Measurements from ENCODE around the gene NTM.

- no peak for TF ChIP-seq CTCF (IDR thresholded peaks at IDR 0.05; ENCODE audit: extremely low read depth in 1 of 2, insufficient read depth in 1 of 2, low read depth in 1 of 2, low read length in 2 of 2)
- no peak for TF ChIP-seq POLR2A (IDR thresholded peaks at IDR 0.05; ENCODE audit: low read depth, low read length)
- TF ChIP-seq POLR2AphosphoS5 (IDR thresholded peaks at IDR 0.05; ENCODE audit: insufficient read depth, low read depth, low read length), result no peak
- no peak for TF ChIP-seq MAX (IDR thresholded peaks at IDR 0.05; ENCODE audit: insufficient read depth, insufficient read length)
- no peak for TF ChIP-seq EZH2 (IDR thresholded peaks at IDR 0.05; ENCODE audit: borderline replicate concordance, low read depth, low read length, severe bottlenecking)
These were observed 445.6 kb downstream of the NTM start for GRCh38 chr11:131816051-131816450.

Data from endothelial cell of umbilical vein (primary cell).